Erythroblast (primary cell): Measurements from ENCODE around the gene TBCK.

Experiments used
- GATA1 ChIP-seq: IDR thresholded peaks from 2 replicates; pipeline ENCODE4 v1.6.1; 2011; ENCODE audit warnings: low read depth, mild to moderate bottlenecking, control low read depth, low read length, moderate library complexity
- POLR2A ChIP-seq: IDR thresholded peaks from 2 replicates; pipeline ENCODE4 v1.6.1; 2011; ENCODE audit warnings: mild to moderate bottlenecking, low read length

DNA sequence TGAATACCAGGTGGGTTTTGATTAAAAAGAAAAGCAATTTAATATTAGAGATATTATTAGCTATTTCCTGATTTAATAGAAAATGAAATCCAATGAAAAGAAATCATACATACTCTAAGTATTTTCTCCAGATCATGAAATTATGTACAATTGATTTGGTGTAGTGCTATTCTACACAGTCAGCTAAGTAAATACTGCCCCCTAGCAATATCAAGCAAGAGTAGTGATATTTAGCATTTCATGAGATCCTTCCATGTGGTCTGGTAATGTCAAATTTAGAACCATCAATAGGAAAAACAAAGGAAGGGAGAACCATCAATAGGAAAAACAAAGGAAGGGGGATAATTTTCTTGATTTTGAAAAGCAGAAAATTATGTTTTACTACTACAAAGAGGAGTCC, 114.6 kb downstream of the TBCK start:
- TF ChIP-seq POLR2A (no peak), GATA1 (no peak)
